Measurements from ENCODE around the gene CYP27B1.

GRCh38 chr12:57815177-57816000, 48.5 kb upstream of the CYP27B1 start:
- TF ChIP-seq, protein P1, sequence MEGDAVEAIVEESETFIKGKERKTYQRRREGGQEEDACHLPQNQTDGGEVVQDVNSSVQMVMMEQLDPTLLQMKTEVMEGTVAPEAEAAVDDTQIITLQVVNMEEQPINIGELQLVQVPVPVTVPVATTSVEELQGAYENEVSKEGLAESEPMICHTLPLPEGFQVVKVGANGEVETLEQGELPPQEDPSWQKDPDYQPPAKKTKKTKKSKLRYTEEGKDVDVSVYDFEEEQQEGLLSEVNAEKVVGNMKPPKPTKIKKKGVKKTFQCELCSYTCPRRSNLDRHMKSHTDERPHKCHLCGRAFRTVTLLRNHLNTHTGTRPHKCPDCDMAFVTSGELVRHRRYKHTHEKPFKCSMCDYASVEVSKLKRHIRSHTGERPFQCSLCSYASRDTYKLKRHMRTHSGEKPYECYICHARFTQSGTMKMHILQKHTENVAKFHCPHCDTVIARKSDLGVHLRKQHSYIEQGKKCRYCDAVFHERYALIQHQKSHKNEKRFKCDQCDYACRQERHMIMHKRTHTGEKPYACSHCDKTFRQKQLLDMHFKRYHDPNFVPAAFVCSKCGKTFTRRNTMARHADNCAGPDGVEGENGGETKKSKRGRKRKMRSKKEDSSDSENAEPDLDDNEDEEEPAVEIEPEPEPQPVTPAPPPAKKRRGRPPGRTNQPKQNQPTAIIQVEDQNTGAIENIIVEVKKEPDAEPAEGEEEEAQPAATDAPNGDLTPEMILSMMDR (IDR thresholded peaks at IDR 0.05), result no peak
- no peak for TF ChIP-seq POLR2AphosphoS5 (IDR thresholded peaks at IDR 0.05)
- no peak for TF ChIP-seq EP300 (IDR thresholded peaks at IDR 0.05)
- TF ChIP-seq POLR2A (IDR thresholded peaks at IDR 0.05), result no peak

All from upper lobe of left lung (tissue), 4 donors.